KMS-11 (cell line): Measurements from ENCODE around the gene SPRR3.

Experiments
- H2AFZ ChIP-seq: fragments of 200-600 bp; sonication (generic); 2 replicates; pipeline ENCODE4 v1.6.1; 2016; ENCODE audit warnings: antibody characterized with exemption, mixed run types, low read depth
- H3K27ac ChIP-seq: fragments of 200-600 bp; sonication (generic); 2 replicates; pipeline ENCODE4 v1.6.1; 2016; ENCODE audit warnings: mild to moderate bottlenecking, mixed run types
- H3K27me3 ChIP-seq: fragments of 200-600 bp; sonication (generic); 2 replicates; pipeline ENCODE4 v1.6.1; 2017; ENCODE audit warnings: mild to moderate bottlenecking, low read depth, mixed run types, moderate library complexity; ENCODE audit not compliant: insufficient read depth
- H3K36me3 ChIP-seq: fragments of 200-600 bp; sonication (generic); 2 replicates; pipeline ENCODE4 v1.6.1; 2017; ENCODE audit warnings: mild to moderate bottlenecking, mixed run types; ENCODE audit not compliant: insufficient read depth
- H3K4me1 ChIP-seq: fragments of 200-600 bp; sonication (generic); 2 replicates; pipeline ENCODE4 v1.6.1; 2016; ENCODE audit warnings: mild to moderate bottlenecking, low read depth, mixed run types; ENCODE audit not compliant: poor library complexity, severe bottlenecking
- H3K4me2 ChIP-seq: fragments of 200-600 bp; sonication (generic); 2 replicates; pipeline ENCODE4 v1.7.0; 2016; ENCODE audit warnings: mild to moderate bottlenecking, mixed run types
- H3K4me3 ChIP-seq: fragments of 200-600 bp; sonication (generic); IDR thresholded peaks from 2 replicates; pipeline ENCODE4 v1.6.1; 2017; ENCODE audit warnings: low read depth, low read length, mixed read lengths; ENCODE audit not compliant: insufficient read depth
- H3K79me2 ChIP-seq: fragments of 200-600 bp; sonication (generic); 2 replicates; pipeline ENCODE4 v1.6.1; 2016; ENCODE audit warnings: low read depth, mixed run types; ENCODE audit not compliant: insufficient read depth
- H3K9ac ChIP-seq: fragments of 200-600 bp; sonication (generic); 2 replicates; pipeline ENCODE4 v1.6.1; 2016; ENCODE audit warnings: mild to moderate bottlenecking, mixed run types
- H4K20me1 ChIP-seq: fragments of 200-600 bp; sonication (generic); 2 replicates; pipeline ENCODE4 v1.6.1; 2016; ENCODE audit warnings: mild to moderate bottlenecking, mixed run types; ENCODE audit not compliant: insufficient read depth
- CTCF ChIP-seq: fragments of 200-600 bp; sonication (generic); conservative IDR thresholded peaks from 2 replicates; pipeline ENCODE4 v1.6.1; 2017; ENCODE audit warnings: low read depth, mild to moderate bottlenecking, antibody characterized with exemption, low read length, moderate library complexity, mixed read lengths

SPRR3 gene

GRCh38 chr1:152969036-152969435 lies 32.5 kb upstream of the SPRR3 start:
- no peak for TF ChIP-seq CTCF
- Histone ChIP-seq H3K27me3 (no peaks in the 10 kb centered on the region), H3K9ac (no peak overlapping the region), H3K4me1 (peaks cover 10% of the 10 kb centered on the region), H3K36me3 (no peaks in the 10 kb centered on the region), H3K27ac (no peak overlapping the region), H3K4me3 (no peak overlapping the region), H3K4me2 (no peak overlapping the region; the same call in 1 of the 2 replicates), H2AFZ (peak overlapping the region; percentile 2; the same call in 1 of the 2 replicates), H4K20me1 (no peaks in the 10 kb centered on the region), H3K79me2 (no peaks in the 10 kb centered on the region)

- Histone ChIP-seq H3K79me2 (no peaks in the 10 kb centered on the region), H3K4me1 (peaks cover 10% of the 10 kb centered on the region), H3K4me3 (no peak within 1 kb of the TSS), H4K20me1 (no peaks in the 10 kb centered on the region), H3K4me2 (no peak within 1 kb of the TSS), H3K36me3 (no peaks in the 10 kb centered on the region), H3K9ac (no peak within 1 kb of the TSS), H3K27ac (no peak within 1 kb of the TSS), H2AFZ (no peak within 1 kb of the TSS), H3K27me3 (no peaks in the 10 kb centered on the region)
- TF ChIP-seq CTCF, result no peak
These were observed 31.1 kb upstream of the SPRR3 start, which contains the start of gene SPRR4 for GRCh38 chr1:152970495-152970894. SPRR4 (plus strand) TSS chr1:152970648; CDS start chr1:152971891, 1,243 bp downstream.

- Histone ChIP-seq H3K36me3 (no peaks in the 10 kb centered on the region), H3K4me3 (no peak overlapping the region), H3K79me2 (no peaks in the 10 kb centered on the region), H3K27me3 (no peaks in the 10 kb centered on the region), H3K27ac (no peak overlapping the region), H3K9ac (no peak overlapping the region), H2AFZ (no peak overlapping the region), H4K20me1 (no peaks in the 10 kb centered on the region), H3K4me2 (no peak overlapping the region), H3K4me1 (peaks cover 10% of the 10 kb centered on the region)
- TF ChIP-seq CTCF, result no peak
These were observed 29.2 kb upstream of the SPRR3 start for GRCh38 chr1:152972196-152972886.

- no peak overlapping the region for H3K4me2 ChIP-seq
- H3K4me3 ChIP-seq, result no peak overlapping the region
- no peak for TF ChIP-seq CTCF
- H3K9ac ChIP-seq, result no peak overlapping the region
- H3K4me1 ChIP-seq, result no peaks in the 10 kb centered on the region
- no peaks in the 10 kb centered on the region for H3K79me2 ChIP-seq
- H3K27me3 ChIP-seq, result no peaks in the 10 kb centered on the region
- H3K27ac ChIP-seq, result no peak overlapping the region
- H3K36me3 ChIP-seq, result no peaks in the 10 kb centered on the region
- no peaks in the 10 kb centered on the region for H4K20me1 ChIP-seq
- no peak overlapping the region for H2AFZ ChIP-seq
These were observed 24.9 kb upstream of the SPRR3 start for GRCh38 chr1:152976688-152977087.
